DND-41 (cell line): ENCODE results near the gene PRODH2.

Experiments
- ATAC-seq: fragments of 200-7000 bp; cut with Tn5 transposase; 3 replicates; pipeline ENCODE4 v1.9.1; 2021; ENCODE audit warnings: low read depth; ENCODE audit not compliant: insufficient read depth
- DNase-seq: peaks from one replicate; pipeline ENCODE4 v3.0.0-alpha.2; 2020
- H2AFZ ChIP-seq: 2 replicates; pipeline ENCODE4 v1.6.0; 2012; ENCODE audit warnings: low read depth, low read length
- H3K27ac ChIP-seq: 2 replicates; pipeline ENCODE4 v1.5.1; 2012; ENCODE audit warnings: low read length, inconsistent platforms
- H3K27me3 ChIP-seq: fragments of 200-600 bp; sonication (generic); 2 replicates; pipeline ENCODE4 v1.6.0; 2012; ENCODE audit warnings: low read length, mild to moderate bottlenecking, inconsistent platforms; ENCODE audit not compliant: insufficient read depth, poor library complexity
- H3K36me3 ChIP-seq: 2 replicates; pipeline ENCODE4 v1.5.1; 2012; ENCODE audit warnings: low read length, inconsistent platforms; ENCODE audit not compliant: insufficient read depth
- H3K4me1 ChIP-seq: 2 replicates; pipeline ENCODE4 v1.5.1; 2012; ENCODE audit warnings: mild to moderate bottlenecking, low read length; ENCODE audit not compliant: insufficient read depth
- H3K4me2 ChIP-seq: 2 replicates; pipeline ENCODE4 v1.6.0; 2012; ENCODE audit warnings: mild to moderate bottlenecking, moderate library complexity, low read length, inconsistent platforms; ENCODE audit not compliant: insufficient read depth
- H3K4me3 ChIP-seq, 2 experiments: fragments of 200-600 bp in 1 of 2; shearing (Covaris generic) in 1 of 2; 2 replicates each; pipeline ENCODE4 v1.5.1; 2012 to 2016; ENCODE audit warnings: inconsistent platforms in 2 of 2, low read length in 2 of 2, mild to moderate bottlenecking in 2 of 2, low read depth in 1 of 2, moderate library complexity in 1 of 2
- H3K79me2 ChIP-seq: 2 replicates; pipeline ENCODE4 v1.6.0; 2012; ENCODE audit warnings: low read length, inconsistent platforms; ENCODE audit not compliant: insufficient read depth
- H3K9ac ChIP-seq: 2 replicates; pipeline ENCODE4 v1.6.0; 2012; ENCODE audit warnings: low read depth, mild to moderate bottlenecking, inconsistent platforms, low read length, moderate library complexity
- H3K9me3 ChIP-seq: 2 replicates; pipeline ENCODE4 v1.5.1; 2012; ENCODE audit warnings: low read length, moderate library complexity, mild to moderate bottlenecking, inconsistent platforms; ENCODE audit not compliant: insufficient read depth, severe bottlenecking
- H4K20me1 ChIP-seq: 2 replicates; pipeline ENCODE4 v1.6.0; 2012; ENCODE audit warnings: low read length; ENCODE audit not compliant: insufficient read depth
- CTCF ChIP-seq: IDR thresholded peaks from 2 replicates; pipeline ENCODE4 v1.5.1; 2012; ENCODE audit warnings: borderline replicate concordance, low read length, moderate library complexity, mild to moderate bottlenecking; ENCODE audit not compliant: poor library complexity, severe bottlenecking; ENCODE audit errors: extremely low read depth
- EZH2 ChIP-seq: IDR thresholded peaks from 3 replicates; pipeline ENCODE4 v1.6.1; 2012; ENCODE audit warnings: borderline replicate concordance, low read depth, mild to moderate bottlenecking, moderate library complexity, low read length, inconsistent platforms; ENCODE audit not compliant: severe bottlenecking

The PRODH2 gene

GRCh38 chr19:35779033-35779432 is 33.6 kb downstream of the PRODH2 start:
- no peak for ATAC-seq
- peaks cover 69% of the 10 kb centered on the region for H3K36me3 ChIP-seq
- 0 out of 2 replicates have a peak overlapping the region, but pooled peaks have one; percentile 7 for H3K9ac ChIP-seq
- H4K20me1 ChIP-seq: peaks cover 47% of the 10 kb centered on the region
- no peak overlapping the region for H3K4me3 ChIP-seq
- peaks cover 38% of the 10 kb centered on the region for H3K79me2 ChIP-seq
- H2AFZ ChIP-seq: no peak overlapping the region
- TF ChIP-seq CTCF (no peak), EZH2 (no peak)
- H3K9me3 ChIP-seq: no peaks in the 10 kb centered on the region
- H3K4me1 ChIP-seq: peaks cover 29% of the 10 kb centered on the region
- no peak for DNase-seq
- no peak overlapping the region for H3K27ac ChIP-seq
- H3K4me2 ChIP-seq: peak overlapping the region; percentile 14; the same call in 1 of the 2 replicates
- no peaks in the 10 kb centered on the region for H3K27me3 ChIP-seq

- peaks cover 38% of the 10 kb centered on the region for H3K79me2 ChIP-seq
- no peaks in the 10 kb centered on the region for H3K9me3 ChIP-seq
- H3K36me3 ChIP-seq: peaks cover 59% of the 10 kb centered on the region
- no peaks in the 10 kb centered on the region for H3K27me3 ChIP-seq
- no peak overlapping the region for H2AFZ ChIP-seq
- peaks cover 45% of the 10 kb centered on the region for H4K20me1 ChIP-seq
- no peak overlapping the region for H3K4me2 ChIP-seq
- DNase-seq (no peak), ATAC-seq (no peak)
- 0 out of 2 replicates have a peak overlapping the region, but pooled peaks have one; percentile 8 for H3K27ac ChIP-seq
- TF ChIP-seq EZH2 (no peak), CTCF (no peak)
- no peak overlapping the region for H3K4me3 ChIP-seq
- H3K9ac ChIP-seq: peak overlapping the region; percentile 75; the same call in 1 of the 2 replicates
- peaks cover 29% of the 10 kb centered on the region for H3K4me1 ChIP-seq
These were observed 34.7 kb downstream of the PRODH2 start for GRCh38 chr19:35777961-35778360.

GRCh38 chr19:35777086-35777841 is 35.4 kb downstream of the PRODH2 start:
- Histone ChIP-seq H3K36me3 (peaks cover 52% of the 10 kb centered on the region), H3K27me3 (no peaks in the 10 kb centered on the region), H3K4me2 (peak overlapping the region; percentile 92), H2AFZ (no peak overlapping the region), H3K9me3 (no peaks in the 10 kb centered on the region), H3K27ac (peak overlapping the region; percentile 78; the same call in 1 of the 2 replicates), H3K4me1 (peaks cover 29% of the 10 kb centered on the region), H3K79me2 (peaks cover 38% of the 10 kb centered on the region), H4K20me1 (peaks cover 38% of the 10 kb centered on the region; the same call in 1 of the 2 replicates), H3K4me3 (peak overlapping the region in 1 of 2 experiments; percentile 74; a peak in 1 of 4 replicates), H3K9ac (peak overlapping the region; percentile 75)
- ATAC-seq: no peak
- DNase-seq: no peak
- TF ChIP-seq EZH2: no peak
- TF ChIP-seq CTCF: no peak
